GM19455 (cell line): ENCODE data around the gene RNF135.
"Not testable (repeated sequence)": the region's sequence is repeated elsewhere in the genome, so short reads cannot be mapped to it uniquely, and the experiment has no call there.

Source experiments
- ATAC-seq: cut with Tn5 transposase; IDR thresholded peaks from one replicate; pipeline ENCODE4 v1.9.1; 2021; ENCODE audit not compliant: unreplicated experiment

The RNF135 gene

GRCh38 chr17:30954046-30954830 lies 16.6 kb upstream of the RNF135 start:
- ATAC-seq, result no peak

- no peak for ATAC-seq
Measured at GRCh38 chr17:30956764-30957374, 14.0 kb upstream of the RNF135 start.

DNA sequence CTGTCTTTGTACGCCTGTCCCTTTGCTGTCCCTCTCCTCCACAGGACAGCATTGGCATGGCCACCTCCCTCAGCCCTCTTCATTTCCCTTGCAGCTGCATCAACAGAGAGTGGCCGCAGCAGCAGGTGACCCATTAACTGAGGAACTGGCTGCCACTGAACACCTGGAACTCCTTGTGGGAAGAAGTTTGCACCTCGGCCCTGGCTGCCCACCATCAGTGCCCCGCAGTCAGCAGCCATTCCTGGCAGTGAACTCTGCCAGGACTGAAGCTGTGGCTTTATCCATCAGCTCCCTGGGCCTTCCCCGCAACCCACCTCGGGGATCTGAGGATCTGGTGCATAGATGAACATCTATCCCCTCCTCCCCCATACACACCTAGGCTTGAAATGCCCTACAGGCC lies 13.1 kb upstream of the RNF135 start:
- no peak for ATAC-seq

- ATAC-seq, result no peak
Measured at GRCh38 chr17:30958187-30958586, 12.7 kb upstream of the RNF135 start.

GRCh38 chr17:30961209-30962188 lies 9.3 kb upstream of the RNF135 start:
- no peak for ATAC-seq

DNA sequence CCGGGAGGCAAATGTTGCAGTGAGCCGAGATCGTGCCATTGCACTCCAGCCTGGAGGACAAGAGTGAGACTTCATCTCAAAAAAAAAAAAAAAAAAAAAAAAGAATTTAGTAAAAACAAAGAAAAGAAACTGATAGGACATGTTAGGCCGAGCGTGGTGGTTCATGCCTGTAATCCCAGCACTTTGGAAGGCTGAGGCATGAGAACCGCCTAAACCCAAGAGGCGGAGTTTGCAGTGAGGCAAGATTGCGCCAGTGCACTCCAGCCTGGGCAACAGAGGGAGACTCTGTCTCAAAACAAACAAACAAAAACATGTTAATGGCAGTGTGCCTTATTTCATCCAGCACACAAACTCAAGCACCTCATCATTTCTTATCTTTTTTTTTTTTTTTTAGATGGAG lies 6.5 kb upstream of the RNF135 start:
- ATAC-seq, result not testable (repeated sequence)

GRCh38 chr17:30964876-30965275 lies 6.0 kb upstream of the RNF135 start:
- ATAC-seq, result no peak

DNA sequence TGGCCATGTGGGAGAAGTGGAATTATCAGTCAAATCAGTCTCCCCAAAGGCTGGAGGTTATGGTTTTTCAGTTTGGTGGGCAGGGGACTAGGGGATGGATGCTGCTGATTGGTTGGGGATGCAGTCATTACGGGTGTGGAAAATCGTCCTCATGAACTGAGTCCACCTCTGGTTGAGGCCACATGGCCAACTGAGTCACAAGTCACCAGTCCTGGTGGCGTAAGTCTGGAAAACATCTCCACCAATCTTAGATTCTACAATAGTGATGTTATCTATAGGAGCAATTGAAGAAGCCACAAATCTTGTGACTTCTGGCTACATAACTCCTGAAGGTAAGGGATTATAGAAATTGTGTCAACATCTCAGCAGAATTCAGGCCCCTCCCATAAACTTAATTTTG lies 5.2 kb upstream of the RNF135 start:
- no peak for ATAC-seq

GRCh38 chr17:30967911-30968310 lies 2.9 kb upstream of the RNF135 start:
- not testable (repeated sequence) for ATAC-seq

DNA sequence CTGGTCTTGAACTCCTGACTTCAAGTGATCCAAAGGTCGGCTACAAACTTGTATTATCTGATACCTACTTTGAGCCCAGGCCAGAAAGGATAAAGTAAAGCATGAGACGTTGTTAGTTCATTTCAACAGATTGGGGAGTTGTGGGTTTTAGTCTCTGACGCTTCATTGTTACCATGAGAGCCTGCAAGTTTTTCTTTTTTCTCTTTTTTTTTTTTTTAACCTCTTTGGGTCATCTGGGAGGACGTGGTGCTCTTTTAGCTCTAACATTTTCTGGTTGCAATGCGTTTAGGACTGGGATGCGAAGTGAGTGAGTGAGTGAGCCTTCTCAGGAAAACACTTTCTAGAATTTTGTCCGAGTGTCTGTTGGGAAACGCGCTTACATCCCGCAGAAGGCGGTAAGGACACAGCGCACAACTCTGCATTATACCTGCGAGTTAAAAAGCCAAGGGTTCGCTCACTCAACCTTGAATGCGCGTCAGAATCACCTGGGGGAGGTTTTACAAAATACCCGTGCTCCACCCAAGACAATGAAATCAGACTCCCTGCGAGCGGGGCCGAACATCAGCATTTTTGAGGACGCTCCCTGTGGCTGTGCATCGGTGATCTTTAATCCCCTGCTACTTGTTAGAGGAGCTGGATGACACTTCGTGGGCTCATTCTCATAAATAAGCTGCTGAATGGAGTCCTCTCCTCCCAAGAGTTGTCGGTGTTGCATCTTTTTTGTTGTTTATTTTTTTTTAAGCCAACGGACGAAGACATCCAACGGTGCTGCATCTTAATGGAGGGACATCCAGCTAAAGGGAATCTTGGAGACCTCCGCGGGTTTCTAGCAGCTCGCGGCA lies 629 bp upstream of the RNF135 start:
- ATAC-seq, result peak; percentile 9

DNA sequence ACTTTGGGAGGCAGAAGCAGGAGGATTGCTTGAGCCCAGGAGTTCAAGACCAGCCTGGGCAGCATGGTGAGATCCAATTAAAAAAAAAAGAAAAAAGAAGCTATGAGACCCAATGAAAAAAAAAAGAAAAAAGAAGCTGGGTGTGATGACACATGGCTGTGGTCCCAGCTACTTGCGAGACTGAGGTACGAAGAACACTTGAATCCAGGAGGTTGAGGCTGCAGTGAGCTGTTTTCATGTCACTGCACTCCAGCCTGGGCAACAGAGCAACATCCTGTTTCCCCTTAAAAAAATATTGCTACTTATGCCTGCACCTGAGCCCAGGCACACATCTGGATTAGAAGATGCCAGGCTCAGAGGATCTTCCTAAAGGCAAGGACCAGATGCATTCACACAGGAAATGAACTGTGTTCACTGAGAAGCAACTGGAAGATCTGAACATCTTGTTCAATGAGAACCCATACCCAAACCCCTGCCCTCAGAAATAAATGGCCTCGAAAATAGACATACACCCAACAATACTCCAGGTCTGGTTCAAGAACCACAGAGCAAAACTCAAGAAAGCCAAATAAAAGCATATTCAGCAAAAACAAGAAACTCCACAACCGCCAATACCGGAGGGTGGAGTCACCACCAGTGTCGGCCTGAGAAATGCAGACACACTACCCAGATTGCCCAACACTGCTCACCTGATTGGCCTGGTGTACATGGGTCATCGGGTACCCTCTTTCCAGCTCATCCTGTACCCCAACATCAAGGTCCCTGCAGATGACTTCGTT lies 4.4 kb downstream of the RNF135 start:
- ATAC-seq, result no peak

GRCh38 chr17:30979919-30980318 lies 9.1 kb downstream of the RNF135 start:
- not testable (repeated sequence) for ATAC-seq

- no peak for ATAC-seq
Measured at GRCh38 chr17:30981531-30982519, 11.0 kb downstream of the RNF135 start.

- no peak for ATAC-seq
Measured at GRCh38 chr17:30982855-30983254, 12.0 kb downstream of the RNF135 start.

DNA sequence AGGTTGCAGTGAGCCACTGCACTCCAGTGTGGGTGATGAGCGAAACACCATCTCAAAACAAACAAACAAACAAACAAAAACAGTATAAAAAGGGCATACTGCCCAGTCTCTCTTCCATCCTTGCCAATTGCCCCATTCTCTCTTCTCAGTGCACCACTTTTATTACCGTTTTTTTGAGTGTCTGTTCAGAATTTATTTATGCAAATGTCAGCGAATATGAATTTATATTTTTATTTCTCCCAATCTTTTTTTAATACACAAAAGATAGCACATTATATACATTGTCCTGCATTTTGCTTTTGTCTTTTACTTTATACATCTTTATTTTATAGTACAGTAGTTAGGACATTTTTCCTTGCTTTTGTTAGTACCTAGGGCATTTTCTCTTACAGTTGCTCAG lies 19.6 kb downstream of the RNF135 start:
- ATAC-seq, result no peak

DNA sequence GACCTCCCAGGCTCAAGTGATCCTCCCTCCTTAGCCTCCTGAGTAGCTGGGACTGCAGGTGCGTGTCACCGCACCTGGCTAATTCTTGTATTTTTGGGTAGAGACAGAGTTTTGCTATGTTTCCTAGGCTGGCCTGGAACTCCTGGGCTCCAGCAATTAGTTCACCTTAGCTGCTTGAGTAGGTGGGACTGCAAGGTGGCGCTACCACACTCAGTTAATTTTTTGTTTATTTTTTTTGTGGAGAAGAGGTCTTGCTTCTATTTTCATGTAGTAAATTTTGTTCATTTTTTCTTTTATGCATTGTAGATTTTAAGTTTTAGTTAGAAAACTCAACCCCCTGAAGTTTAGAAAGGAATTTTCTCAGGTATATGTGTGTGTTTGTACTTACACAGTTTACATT lies 21.7 kb downstream of the RNF135 start:
- ATAC-seq, result no peak

- ATAC-seq, result no peak
Measured at GRCh38 chr17:30995347-30995746, 24.5 kb downstream of the RNF135 start.

DNA sequence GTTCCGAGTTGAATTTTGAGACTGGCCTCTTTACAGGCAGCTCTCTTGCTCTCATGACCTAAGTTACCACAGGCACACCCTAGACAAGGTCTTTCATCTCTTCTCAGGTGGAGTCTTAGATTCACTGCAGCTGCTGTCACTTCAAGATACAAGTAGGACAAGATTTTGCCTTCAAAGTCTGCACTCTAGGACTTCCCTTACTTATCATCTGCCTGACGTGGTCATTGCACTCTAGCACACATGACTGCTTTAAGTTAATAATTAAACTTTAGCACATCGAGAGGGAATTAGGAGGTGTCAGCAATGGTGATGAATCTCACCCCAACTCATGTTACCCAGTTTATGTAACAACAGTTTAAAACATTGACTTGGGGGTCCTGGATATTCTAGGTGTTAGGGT lies 25.6 kb downstream of the RNF135 start:
- no peak for ATAC-seq

DNA sequence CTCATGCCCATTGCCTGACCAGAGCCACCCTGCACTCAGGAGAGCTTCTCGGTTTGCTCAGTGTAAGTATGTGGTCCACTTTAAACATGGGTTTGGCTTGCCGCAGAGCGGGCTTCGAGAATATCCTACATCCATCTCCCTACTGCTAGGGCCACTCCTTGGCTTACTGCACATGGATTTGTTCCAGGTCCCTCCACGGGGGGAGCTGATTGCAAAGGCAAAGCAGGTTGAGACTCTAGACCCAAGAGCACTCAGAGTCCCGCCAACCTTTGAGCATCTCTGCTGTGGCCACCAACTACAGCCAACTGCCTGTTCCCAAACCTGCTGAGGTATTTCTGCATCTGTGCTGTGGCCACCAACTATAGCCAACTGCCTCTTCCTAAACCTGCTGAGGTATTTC lies 26.4 kb downstream of the RNF135 start:
- no peak for ATAC-seq
